Measurements from ENCODE around the gene GABRA5. TPM values are rescaled to one million over a fixed set of nuclear protein-coding genes. Genes with fewer than 3 reads are reported as not detected.

The GABRA5 gene
- total and polyA plus RNA-seq, 2 of the 8 experiments (the other 6 are each of a cell fraction or from before 2014, with no cell fraction given), result 15.0 to 29.6 TPM

DNA sequence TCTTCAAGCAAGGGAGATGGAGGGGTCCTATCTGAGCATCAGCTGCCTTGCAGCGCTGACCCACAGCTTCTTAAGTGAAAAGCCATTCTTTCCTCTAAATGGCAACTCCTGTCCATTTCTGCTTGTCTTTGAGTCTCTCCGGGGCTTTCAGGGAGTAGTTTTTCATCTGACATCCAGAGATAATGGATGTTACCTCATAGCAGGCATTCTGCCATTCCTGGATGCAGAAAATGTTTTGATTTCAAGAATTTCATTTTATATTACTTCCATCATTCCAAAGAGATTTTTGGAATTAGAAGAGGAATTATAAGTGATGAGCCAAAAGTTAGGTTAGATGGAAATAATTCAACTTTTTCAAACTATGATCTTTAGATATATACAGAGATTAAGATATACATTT, 59.2 kb downstream of the GABRA5 start (continued):
- TF ChIP-seq RAD21 (IDR thresholded peaks at IDR 0.05 in 1 of 2, conservative IDR thresholded peaks at IDR 0.05 in 1 of 2; ENCODE audit: low read depth in 2 of 2, low read length in 2 of 2) (no peak), POLR2A (IDR thresholded peaks at IDR 0.05; ENCODE audit: control extremely low read depth in 1 of 2, low read depth in 2 of 2, low read length in 2 of 2) (no peak)
- TF ChIP-seq, protein P1, sequence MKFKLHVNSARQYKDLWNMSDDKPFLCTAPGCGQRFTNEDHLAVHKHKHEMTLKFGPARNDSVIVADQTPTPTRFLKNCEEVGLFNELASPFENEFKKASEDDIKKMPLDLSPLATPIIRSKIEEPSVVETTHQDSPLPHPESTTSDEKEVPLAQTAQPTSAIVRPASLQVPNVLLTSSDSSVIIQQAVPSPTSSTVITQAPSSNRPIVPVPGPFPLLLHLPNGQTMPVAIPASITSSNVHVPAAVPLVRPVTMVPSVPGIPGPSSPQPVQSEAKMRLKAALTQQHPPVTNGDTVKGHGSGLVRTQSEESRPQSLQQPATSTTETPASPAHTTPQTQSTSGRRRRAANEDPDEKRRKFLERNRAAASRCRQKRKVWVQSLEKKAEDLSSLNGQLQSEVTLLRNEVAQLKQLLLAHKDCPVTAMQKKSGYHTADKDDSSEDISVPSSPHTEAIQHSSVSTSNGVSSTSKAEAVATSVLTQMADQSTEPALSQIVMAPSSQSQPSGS (IDR thresholded peaks at IDR 0.05; ENCODE audit: low read length), result no peak
- TF ChIP-seq, protein P2, sequence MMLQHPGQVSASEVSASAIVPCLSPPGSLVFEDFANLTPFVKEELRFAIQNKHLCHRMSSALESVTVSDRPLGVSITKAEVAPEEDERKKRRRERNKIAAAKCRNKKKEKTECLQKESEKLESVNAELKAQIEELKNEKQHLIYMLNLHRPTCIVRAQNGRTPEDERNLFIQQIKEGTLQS (IDR thresholded peaks at IDR 0.05; ENCODE audit: insufficient read depth, low read depth, low read length), result no peak

Data from H1 (cell line).